HepG2 (cell line): ENCODE data around the gene TPRA1. TPM values are rescaled to one million over a fixed set of nuclear protein-coding genes. Genes with fewer than 3 reads are reported as not detected.

Experiments used
- AGO2 ChIP-seq: fragments of 200-400 bp; formaldehyde crosslinking; optimal IDR thresholded peaks from 2 replicates; pipeline ENCODE3; 2017; ENCODE audit warnings: mild to moderate bottlenecking, low read depth, low read length, moderate library complexity
- AKAP8 ChIP-seq: sonication (generic); formaldehyde crosslinking; IDR thresholded peaks from 2 replicates; pipeline ENCODE4 v1.5.1; 2020; ENCODE audit warnings: mild to moderate bottlenecking, missing genetic modification reagents
- ATAD3A ChIP-seq: sonication (generic); formaldehyde crosslinking; IDR thresholded peaks from 2 replicates; pipeline ENCODE4 v1.4.0; 2020; ENCODE audit warnings: missing genetic modification reagents
- ATM ChIP-seq: fragments of 450-650 bp; IDR thresholded peaks from 2 replicates; pipeline ENCODE4 v1.7.1; 2017; ENCODE audit warnings: mild to moderate bottlenecking, borderline replicate concordance
- ELF1 ChIP-seq: sonication (generic); formaldehyde crosslinking; IDR thresholded peaks from 2 replicates; pipeline ENCODE4 v1.4.0; 2020; ENCODE audit warnings: missing genetic modification reagents
- LBX2 ChIP-seq: sonication (generic); formaldehyde crosslinking; IDR thresholded peaks from 2 replicates; pipeline ENCODE4 v1.5.0; 2020; ENCODE audit warnings: missing genetic modification reagents, mild to moderate bottlenecking, borderline replicate concordance
- PTBP1 ChIP-seq: fragments of 200-400 bp; formaldehyde crosslinking; IDR thresholded peaks from 2 replicates; pipeline ENCODE4 v1.6.1; 2018; ENCODE audit warnings: low read length, low read depth; ENCODE audit not compliant: poor library complexity, severe bottlenecking
- XBP1 ChIP-seq: sonication (generic); formaldehyde crosslinking; IDR thresholded peaks from 2 replicates; pipeline ENCODE4 v1.5.0; 2020; ENCODE audit warnings: missing genetic modification reagents
- ZBTB26 ChIP-seq: IDR thresholded peaks from 2 replicates; pipeline ENCODE4 v1.6.1; 2016; ENCODE audit warnings: missing compliant biosample characterization, missing genetic modification reagents, borderline replicate concordance
- ZNF232 ChIP-seq: sonication (generic); formaldehyde crosslinking; IDR thresholded peaks from 2 replicates; pipeline ENCODE4 v1.4.0; 2020; ENCODE audit warnings: missing genetic modification reagents, borderline replicate concordance
- ZNF484 ChIP-seq: sonication (generic); formaldehyde crosslinking; IDR thresholded peaks from 2 replicates; pipeline ENCODE4 v1.5.1; 2020; ENCODE audit warnings: mild to moderate bottlenecking, low read depth, missing genetic modification reagents, borderline replicate concordance
- ZNF558 ChIP-seq: sonication (generic); formaldehyde crosslinking; IDR thresholded peaks from 2 replicates; pipeline ENCODE4 v1.9.0; 2022; ENCODE audit warnings: mild to moderate bottlenecking, missing genetic modification reagents, borderline replicate concordance
- ZNF841 ChIP-seq: sonication (generic); formaldehyde crosslinking; IDR thresholded peaks from 2 replicates; pipeline ENCODE4 v1.8.1; 2023; ENCODE audit warnings: missing genetic modification reagents, borderline replicate concordance
- polyA plus RNA-seq, 8 experiments: library from polyadenylated mRNA; depleted of rRNA in 3 of 8; stranded (reverse) in 7 of 8; unstranded in 1 of 8; fragments of >200 nt; fragmentation: Illumina TruSeq in 4 of 8; extraction: Trizol in 4 of 8; gene quantifications; 2 replicates each; pipeline versions ENCODE4 v1.2.1 to v1.2.3, GENCODE V29; 2011 to 2016; ENCODE audit warnings: low read depth in 4 of 8, missing spikeins in 1 of 8, mixed read lengths in 1 of 8; ENCODE audit not compliant: insufficient read depth in 1 of 8
- total RNA-seq, 5 experiments: library from RNA; depleted of rRNA; stranded (reverse); fragments of >200 nt; fragmentation: Illumina TruSeq; extraction: Trizol; gene quantifications; 2 replicates each; pipeline ENCODE4 v1.2.3, GENCODE V29; 2016; ENCODE audit warnings: low read depth in 1 of 5
- TF ChIP-seq, protein P1 (sequence below): sonication (generic); formaldehyde crosslinking; IDR thresholded peaks from 2 replicates; pipeline ENCODE4 v1.4.0; 2020; ENCODE audit warnings: missing genetic modification reagents, borderline replicate concordance
- TF ChIP-seq, protein P2 (sequence below): sonication (generic); formaldehyde crosslinking; IDR thresholded peaks from 2 replicates; pipeline ENCODE4 v1.5.0; 2020; ENCODE audit warnings: missing genetic modification reagents
- TF ChIP-seq, protein P3 (sequence below): sonication (generic); formaldehyde crosslinking; IDR thresholded peaks from 2 replicates; pipeline ENCODE4 v1.4.0; 2020; ENCODE audit warnings: mild to moderate bottlenecking, low read depth, missing genetic modification reagents

TPRA1 gene
- total and polyA plus RNA-seq, 2 of the 13 experiments (the other 11 are each of a cell fraction or from before 2014, with no cell fraction given) = 25.4 to 25.8 TPM

- TF ChIP-seq, protein P1, sequence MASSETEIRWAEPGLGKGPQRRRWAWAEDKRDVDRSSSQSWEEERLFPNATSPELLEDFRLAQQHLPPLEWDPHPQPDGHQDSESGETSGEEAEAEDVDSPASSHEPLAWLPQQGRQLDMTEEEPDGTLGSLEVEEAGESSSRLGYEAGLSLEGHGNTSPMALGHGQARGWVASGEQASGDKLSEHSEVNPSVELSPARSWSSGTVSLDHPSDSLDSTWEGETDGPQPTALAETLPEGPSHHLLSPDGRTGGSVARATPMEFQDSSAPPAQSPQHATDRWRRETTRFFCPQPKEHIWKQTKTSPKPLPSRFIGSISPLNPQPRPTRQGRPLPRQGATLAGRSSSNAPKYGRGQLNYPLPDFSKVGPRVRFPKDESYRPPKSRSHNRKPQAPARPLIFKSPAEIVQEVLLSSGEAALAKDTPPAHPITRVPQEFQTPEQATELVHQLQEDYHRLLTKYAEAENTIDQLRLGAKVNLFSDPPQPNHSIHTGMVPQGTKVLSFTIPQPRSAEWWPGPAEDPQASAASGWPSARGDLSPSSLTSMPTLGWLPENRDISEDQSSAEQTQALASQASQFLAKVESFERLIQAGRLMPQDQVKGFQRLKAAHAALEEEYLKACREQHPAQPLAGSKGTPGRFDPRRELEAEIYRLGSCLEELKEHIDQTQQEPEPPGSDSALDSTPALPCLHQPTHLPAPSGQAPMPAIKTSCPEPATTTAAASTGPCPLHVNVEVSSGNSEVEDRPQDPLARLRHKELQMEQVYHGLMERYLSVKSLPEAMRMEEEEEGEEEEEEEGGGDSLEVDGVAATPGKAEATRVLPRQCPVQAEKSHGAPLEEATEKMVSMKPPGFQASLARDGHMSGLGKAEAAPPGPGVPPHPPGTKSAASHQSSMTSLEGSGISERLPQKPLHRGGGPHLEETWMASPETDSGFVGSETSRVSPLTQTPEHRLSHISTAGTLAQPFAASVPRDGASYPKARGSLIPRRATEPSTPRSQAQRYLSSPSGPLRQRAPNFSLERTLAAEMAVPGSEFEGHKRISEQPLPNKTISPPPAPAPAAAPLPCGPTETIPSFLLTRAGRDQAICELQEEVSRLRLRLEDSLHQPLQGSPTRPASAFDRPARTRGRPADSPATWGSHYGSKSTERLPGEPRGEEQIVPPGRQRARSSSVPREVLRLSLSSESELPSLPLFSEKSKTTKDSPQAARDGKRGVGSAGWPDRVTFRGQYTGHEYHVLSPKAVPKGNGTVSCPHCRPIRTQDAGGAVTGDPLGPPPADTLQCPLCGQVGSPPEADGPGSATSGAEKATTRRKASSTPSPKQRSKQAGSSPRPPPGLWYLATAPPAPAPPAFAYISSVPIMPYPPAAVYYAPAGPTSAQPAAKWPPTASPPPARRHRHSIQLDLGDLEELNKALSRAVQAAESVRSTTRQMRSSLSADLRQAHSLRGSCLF = 0 out of 2 replicates have a peak, but pooled peaks have one; percentile 36
- TF ChIP-seq AGO2 = no peak
- peak; percentile 60; the same call in 1 of the 2 replicates for TF ChIP-seq ZNF484 (CRISPR knock-in tag)
- no peak for TF ChIP-seq AKAP8 (CRISPR knock-in tag)
- no peak for TF ChIP-seq XBP1
- TF ChIP-seq LBX2 = peak; percentile 86; the same call in 1 of the 2 replicates
- TF ChIP-seq ATM = no peak
- no peak for TF ChIP-seq ATAD3A (CRISPR knock-in tag)
- TF ChIP-seq ZNF841 = peak; percentile 68
- TF ChIP-seq, protein P2, sequence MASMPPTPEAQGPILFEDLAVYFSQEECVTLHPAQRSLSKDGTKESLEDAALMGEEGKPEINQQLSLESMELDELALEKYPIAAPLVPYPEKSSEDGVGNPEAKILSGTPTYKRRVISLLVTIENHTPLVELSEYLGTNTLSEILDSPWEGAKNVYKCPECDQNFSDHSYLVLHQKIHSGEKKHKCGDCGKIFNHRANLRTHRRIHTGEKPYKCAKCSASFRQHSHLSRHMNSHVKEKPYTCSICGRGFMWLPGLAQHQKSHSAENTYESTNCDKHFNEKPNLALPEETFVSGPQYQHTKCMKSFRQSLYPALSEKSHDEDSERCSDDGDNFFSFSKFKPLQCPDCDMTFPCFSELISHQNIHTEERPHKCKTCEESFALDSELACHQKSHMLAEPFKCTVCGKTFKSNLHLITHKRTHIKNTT (CRISPR knock-in tag) = no peak
- no peak for TF ChIP-seq ZBTB26 (CRISPR knock-in tag)
- TF ChIP-seq PTBP1 = no peak
- 0 out of 2 replicates have a peak, but pooled peaks have one; percentile 15 for TF ChIP-seq ELF1 (CRISPR knock-in tag)
- TF ChIP-seq ZNF232 = peak; percentile 71; the same call in 1 of the 2 replicates
- TF ChIP-seq ZNF558 (CRISPR knock-in tag) = 0 out of 2 replicates have a peak, but pooled peaks have one; percentile 72
- TF ChIP-seq, protein P3, sequence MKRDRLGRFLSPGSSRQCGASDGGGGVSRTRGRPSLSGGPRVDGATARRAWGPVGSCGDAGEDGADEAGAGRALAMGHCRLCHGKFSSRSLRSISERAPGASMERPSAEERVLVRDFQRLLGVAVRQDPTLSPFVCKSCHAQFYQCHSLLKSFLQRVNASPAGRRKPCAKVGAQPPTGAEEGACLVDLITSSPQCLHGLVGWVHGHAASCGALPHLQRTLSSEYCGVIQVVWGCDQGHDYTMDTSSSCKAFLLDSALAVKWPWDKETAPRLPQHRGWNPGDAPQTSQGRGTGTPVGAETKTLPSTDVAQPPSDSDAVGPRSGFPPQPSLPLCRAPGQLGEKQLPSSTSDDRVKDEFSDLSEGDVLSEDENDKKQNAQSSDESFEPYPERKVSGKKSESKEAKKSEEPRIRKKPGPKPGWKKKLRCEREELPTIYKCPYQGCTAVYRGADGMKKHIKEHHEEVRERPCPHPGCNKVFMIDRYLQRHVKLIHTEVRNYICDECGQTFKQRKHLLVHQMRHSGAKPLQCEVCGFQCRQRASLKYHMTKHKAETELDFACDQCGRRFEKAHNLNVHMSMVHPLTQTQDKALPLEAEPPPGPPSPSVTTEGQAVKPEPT (CRISPR knock-in tag) = no peak; the same call in 1 of the 2 replicates
These were observed 38.4 kb upstream of the TPRA1 start, which contains the start of gene PODXL2 (continued) for GRCh38 chr3:127628788-127629466.
